ENCODE measurements around the gene SLC12A4.

SLC12A4 gene

DNA sequence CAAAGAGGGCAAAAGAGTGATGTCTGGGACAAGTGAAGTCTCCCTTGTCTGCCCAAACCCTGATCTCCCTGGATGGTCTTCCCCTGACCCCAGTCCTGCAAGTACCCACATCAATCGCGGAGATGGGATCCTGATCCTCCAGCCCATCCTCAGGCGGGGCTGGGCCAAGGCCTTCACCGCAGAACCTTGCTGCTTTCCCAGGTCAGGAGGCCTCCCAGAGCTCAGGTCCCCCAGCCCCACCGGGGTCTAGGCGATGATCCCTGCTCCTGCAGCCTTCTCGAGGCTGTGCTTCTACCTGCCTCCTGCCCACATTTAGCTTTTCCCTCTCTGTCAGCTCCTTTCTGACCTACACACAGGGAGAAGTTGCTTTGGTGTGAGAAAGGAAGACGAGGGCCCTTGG lies 6.3 kb downstream of the SLC12A4 start:
- DNase-seq (ENCODE audit: low read depth, low spot score), result no peak
- Histone ChIP-seq H3K36me3 (ENCODE audit: control insufficient read depth, insufficient read depth, low read length) (peaks cover 36% of the 10 kb centered on the region), H3K4me1 (ENCODE audit: control insufficient read depth, insufficient read depth, low read length) (peaks cover 12% of the 10 kb centered on the region), H3K4me3 (ENCODE audit: low read length) (no peak overlapping the region), H3K27me3 (ENCODE audit: control insufficient read depth, insufficient read depth, low read length) (no peaks in the 10 kb centered on the region), H3K9me3 (ENCODE audit: control insufficient read depth, insufficient read depth, low read length) (no peaks in the 10 kb centered on the region), H3K27ac (ENCODE audit: low read length) (no peak overlapping the region)
- no CpG with 5 or more reads among the region's 8 CpGs for WGBS (ENCODE audit: insufficient coverage, insufficient read length)

DNA sequence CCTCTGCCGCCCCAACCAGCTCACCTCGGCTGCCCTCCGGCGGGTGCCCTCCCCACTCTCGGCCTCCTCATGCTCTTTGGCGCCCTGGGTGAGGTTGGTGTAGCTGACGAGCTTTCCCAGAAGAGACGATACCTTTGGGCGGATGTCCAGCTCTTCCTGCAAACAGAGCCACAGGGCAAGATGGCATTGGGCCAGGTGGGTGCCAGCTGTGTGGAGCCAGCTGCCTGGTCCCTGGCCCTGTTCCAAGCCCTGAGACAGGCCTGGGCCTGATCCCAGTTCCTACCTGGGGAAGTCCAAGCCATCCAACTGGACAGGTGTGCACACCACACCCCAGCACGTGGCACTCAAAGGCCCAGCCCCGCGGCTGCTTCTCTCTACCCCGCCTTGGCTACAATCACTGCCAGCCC lies 6.9 kb downstream of the SLC12A4 start:
- Histone ChIP-seq H3K9me3 (ENCODE audit: control insufficient read depth, insufficient read depth, low read length) (no peaks in the 10 kb centered on the region), H3K36me3 (ENCODE audit: control insufficient read depth, insufficient read depth, low read length) (peaks cover 36% of the 10 kb centered on the region), H3K27ac (ENCODE audit: low read length) (no peak overlapping the region), H3K27me3 (ENCODE audit: control insufficient read depth, insufficient read depth, low read length) (no peaks in the 10 kb centered on the region), H3K4me1 (ENCODE audit: control insufficient read depth, insufficient read depth, low read length) (peaks cover 8% of the 10 kb centered on the region), H3K4me3 (ENCODE audit: low read length) (no peak overlapping the region)
- DNase-seq (ENCODE audit: low read depth, low spot score), result no peak
- no CpG with 5 or more reads among the region's 13 CpGs for WGBS (ENCODE audit: insufficient coverage, insufficient read length)

DNA sequence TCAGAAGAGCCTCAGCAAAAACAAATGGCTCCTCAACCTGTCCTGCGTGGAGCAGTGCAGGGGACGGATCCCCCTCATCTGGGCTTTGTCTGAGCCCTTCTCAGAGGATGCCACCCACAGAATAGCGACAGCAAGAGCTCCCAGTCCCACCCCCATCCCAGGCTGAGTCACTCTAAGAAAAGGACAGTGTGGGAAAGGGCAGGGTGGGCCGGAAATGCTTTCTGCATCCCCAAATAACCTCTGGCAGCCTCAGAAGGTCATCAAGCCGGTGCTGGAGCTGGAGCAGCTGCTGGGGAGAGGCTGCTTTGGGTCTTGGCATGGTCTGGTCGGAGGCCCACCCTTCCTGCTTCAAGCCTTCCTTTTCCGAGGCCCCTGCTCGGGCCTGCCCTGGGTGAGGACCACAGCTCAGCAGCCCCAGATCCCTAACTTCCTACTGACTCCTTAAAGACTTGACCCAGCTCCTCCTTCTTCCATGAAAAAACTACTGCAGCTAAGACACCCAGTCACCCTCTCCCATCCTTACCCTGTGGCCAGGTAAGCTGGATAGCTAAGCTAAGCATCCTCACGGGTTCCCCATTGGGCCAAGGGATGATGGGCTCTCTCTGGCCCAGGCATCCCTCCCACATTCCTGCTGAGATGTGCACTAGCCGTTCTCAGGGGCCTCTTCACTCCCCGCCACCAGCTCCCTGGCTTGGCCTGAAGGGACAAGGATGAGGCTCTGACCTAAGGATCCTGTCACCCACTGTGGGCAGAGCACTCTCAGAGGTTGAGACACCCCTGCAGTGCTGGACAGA lies 8.7 kb downstream of the SLC12A4 start:
- H3K4me1 ChIP-seq (ENCODE audit: control insufficient read depth, insufficient read depth, low read length), result peaks cover 2% of the 10 kb centered on the region; the same call in 1 of the 2 replicates
- H3K4me3 ChIP-seq (ENCODE audit: low read length), result no peak overlapping the region
- peaks cover 38% of the 10 kb centered on the region for H3K36me3 ChIP-seq (ENCODE audit: control insufficient read depth, insufficient read depth, low read length)
- H3K27ac ChIP-seq (ENCODE audit: low read length), result no peak overlapping the region
- no CpG with 5 or more reads among the region's 11 CpGs for WGBS (ENCODE audit: insufficient coverage, insufficient read length)
- no peaks in the 10 kb centered on the region for H3K9me3 ChIP-seq (ENCODE audit: control insufficient read depth, insufficient read depth, low read length)
- no peaks in the 10 kb centered on the region for H3K27me3 ChIP-seq (ENCODE audit: control insufficient read depth, insufficient read depth, low read length)
- DNase-seq (ENCODE audit: low read depth, low spot score), result no peak

DNA sequence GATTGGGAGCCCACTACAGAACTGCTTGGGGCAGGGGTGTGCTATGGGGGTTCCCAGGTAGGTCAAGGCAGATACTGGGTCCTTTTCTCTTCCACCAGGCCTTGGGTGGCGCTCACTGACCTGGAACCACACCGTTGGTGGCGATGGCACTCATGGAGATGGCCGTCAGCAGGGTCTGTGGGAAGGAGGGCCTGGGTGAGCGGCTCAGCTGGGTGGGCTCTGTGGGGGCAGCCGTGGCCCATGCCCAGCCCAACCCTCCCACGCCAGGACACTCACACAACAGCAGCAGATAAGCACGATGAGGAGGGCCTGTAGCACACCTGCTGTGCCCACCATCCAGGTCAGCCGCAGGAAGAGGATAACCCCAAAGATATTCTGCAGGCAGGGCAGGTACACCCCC lies 10.8 kb downstream of the SLC12A4 start:
- Histone ChIP-seq H3K36me3 (ENCODE audit: control insufficient read depth, insufficient read depth, low read length) (peaks cover 47% of the 10 kb centered on the region), H3K4me1 (ENCODE audit: control insufficient read depth, insufficient read depth, low read length) (no peaks in the 10 kb centered on the region), H3K4me3 (ENCODE audit: low read length) (no peak overlapping the region), H3K27ac (ENCODE audit: low read length) (no peak overlapping the region), H3K27me3 (ENCODE audit: control insufficient read depth, insufficient read depth, low read length) (no peaks in the 10 kb centered on the region), H3K9me3 (ENCODE audit: control insufficient read depth, insufficient read depth, low read length) (no peaks in the 10 kb centered on the region)
- no peak for DNase-seq (ENCODE audit: low read depth, low spot score)
- WGBS (ENCODE audit: insufficient coverage, insufficient read length), result no CpG with 5 or more reads among the region's 9 CpGs

DNA sequence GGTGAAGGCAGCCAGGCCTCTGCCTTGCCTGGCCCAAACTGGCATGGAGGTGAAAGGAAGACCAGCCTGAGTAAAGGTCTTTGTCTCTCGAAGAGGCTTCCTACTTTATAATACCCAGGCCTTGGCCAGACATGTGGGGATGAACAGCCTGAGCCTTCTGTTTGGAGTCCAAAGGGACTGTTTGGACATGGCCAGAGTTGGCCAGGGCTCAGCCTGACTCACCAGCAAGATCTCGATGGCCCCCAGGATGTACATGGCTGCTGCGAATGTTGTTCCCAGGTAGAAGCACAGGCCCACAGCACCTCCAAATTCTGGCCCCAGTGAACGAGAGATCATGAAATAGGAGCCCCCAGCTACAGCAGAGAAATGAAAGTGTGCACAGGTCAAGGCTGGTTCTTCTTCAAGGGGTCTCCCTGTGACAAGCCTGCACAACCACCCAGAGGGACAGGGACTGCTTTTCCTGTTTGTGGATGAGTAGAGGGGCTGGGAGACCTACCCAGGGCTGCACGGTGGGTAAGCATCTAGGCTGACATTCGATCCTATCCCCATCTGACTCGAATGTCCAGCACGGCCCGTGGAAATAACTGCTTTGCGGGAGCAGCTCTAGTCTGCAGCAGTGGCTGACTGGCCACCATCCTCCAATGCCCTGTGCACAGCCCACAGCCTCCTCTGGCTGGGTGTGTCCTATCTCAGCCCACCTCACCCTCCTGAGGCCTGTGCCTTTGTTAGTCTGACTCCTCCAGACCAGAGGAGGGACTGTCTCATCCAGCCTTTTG lies 13.8 kb downstream of the SLC12A4 start:
- DNase-seq (ENCODE audit: low read depth, low spot score), result no peak
- no CpG with 5 or more reads among the region's 10 CpGs for WGBS (ENCODE audit: insufficient coverage, insufficient read length)
- H3K9me3 ChIP-seq (ENCODE audit: control insufficient read depth, insufficient read depth, low read length), result no peaks in the 10 kb centered on the region
- no peak overlapping the region for H3K4me3 ChIP-seq (ENCODE audit: low read length)
- H3K27ac ChIP-seq (ENCODE audit: low read length), result no peak overlapping the region
- no peaks in the 10 kb centered on the region for H3K27me3 ChIP-seq (ENCODE audit: control insufficient read depth, insufficient read depth, low read length)
- H3K4me1 ChIP-seq (ENCODE audit: control insufficient read depth, insufficient read depth, low read length), result no peaks in the 10 kb centered on the region
- H3K36me3 ChIP-seq (ENCODE audit: control insufficient read depth, insufficient read depth, low read length), result peaks cover 48% of the 10 kb centered on the region

DNA sequence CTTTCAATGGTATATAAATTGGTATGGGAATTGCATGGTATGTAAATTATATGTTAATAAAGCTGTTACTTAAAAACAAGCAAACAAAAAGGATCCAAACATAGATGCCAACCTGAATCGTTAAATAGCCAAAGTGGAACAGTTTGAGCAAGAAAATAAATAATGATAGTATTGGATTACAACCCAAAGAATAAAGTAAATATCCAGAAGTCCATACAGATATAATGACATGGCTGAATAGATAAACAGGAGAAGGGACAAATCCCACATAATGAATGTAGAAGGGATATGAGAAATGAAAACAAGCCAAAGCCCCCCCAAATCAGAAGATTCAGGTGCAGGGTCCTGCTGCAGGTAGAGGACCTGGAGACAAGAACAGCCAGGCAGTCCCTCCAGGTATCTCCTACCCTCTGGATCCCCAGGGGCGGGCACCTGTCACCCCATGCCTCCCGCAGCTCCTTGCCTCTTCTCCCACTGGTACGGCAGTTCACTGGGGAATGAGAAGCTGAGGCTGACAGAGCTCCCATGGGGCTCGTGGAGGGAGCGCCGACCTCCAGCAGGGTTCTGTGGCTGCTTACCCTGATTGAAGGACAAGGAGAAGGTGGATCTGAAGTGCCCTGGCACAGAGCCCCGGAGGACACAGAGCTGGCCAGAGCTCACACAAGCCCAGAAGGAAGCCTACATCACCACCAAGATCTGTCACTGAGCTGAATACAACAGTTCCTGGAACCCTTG lies 14.6 kb downstream of the SLC12A4 start:
- Histone ChIP-seq H3K36me3 (ENCODE audit: control insufficient read depth, insufficient read depth, low read length) (peaks cover 48% of the 10 kb centered on the region), H3K27ac (ENCODE audit: low read length) (no peak overlapping the region), H3K4me1 (ENCODE audit: control insufficient read depth, insufficient read depth, low read length) (no peaks in the 10 kb centered on the region), H3K4me3 (ENCODE audit: low read length) (no peak overlapping the region), H3K9me3 (ENCODE audit: control insufficient read depth, insufficient read depth, low read length) (no peaks in the 10 kb centered on the region), H3K27me3 (ENCODE audit: control insufficient read depth, insufficient read depth, low read length) (no peaks in the 10 kb centered on the region)
- no peak for DNase-seq (ENCODE audit: low read depth, low spot score)
- no CpG with 5 or more reads among the region's 8 CpGs for WGBS (ENCODE audit: insufficient coverage, insufficient read length)

DNA sequence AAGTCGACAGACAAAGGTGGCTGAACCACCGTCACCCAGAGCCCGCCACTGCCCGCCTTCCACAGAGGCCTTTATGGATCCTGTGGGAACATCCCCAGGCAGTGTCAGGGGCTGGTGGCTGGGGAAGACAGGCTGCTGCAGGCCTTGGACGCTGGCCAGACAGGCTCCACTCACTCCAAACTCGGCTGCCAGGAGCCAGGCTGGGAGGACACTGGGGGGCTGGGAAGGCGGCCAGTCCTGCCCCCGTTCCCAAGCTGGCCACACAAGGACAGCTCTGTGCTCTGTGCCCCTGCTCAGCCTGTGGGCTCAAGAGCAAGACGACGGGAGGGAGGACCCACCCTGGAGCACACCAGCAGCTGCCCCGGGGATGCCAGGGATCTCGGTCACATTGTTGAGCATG lies 17.0 kb downstream of the SLC12A4 start:
- no peak for DNase-seq (ENCODE audit: low read depth, low spot score)
- no peak overlapping the region for H3K4me3 ChIP-seq (ENCODE audit: low read length)
- no CpG with 5 or more reads among the region's 12 CpGs for WGBS (ENCODE audit: insufficient coverage, insufficient read length)
- H3K9me3 ChIP-seq (ENCODE audit: control insufficient read depth, insufficient read depth, low read length), result no peaks in the 10 kb centered on the region
- peaks cover 57% of the 10 kb centered on the region for H3K36me3 ChIP-seq (ENCODE audit: control insufficient read depth, insufficient read depth, low read length)
- H3K27ac ChIP-seq (ENCODE audit: low read length), result no peak overlapping the region
- H3K27me3 ChIP-seq (ENCODE audit: control insufficient read depth, insufficient read depth, low read length), result no peaks in the 10 kb centered on the region
- H3K4me1 ChIP-seq (ENCODE audit: control insufficient read depth, insufficient read depth, low read length), result no peaks in the 10 kb centered on the region; the same call in 1 of the 2 replicates

DNA sequence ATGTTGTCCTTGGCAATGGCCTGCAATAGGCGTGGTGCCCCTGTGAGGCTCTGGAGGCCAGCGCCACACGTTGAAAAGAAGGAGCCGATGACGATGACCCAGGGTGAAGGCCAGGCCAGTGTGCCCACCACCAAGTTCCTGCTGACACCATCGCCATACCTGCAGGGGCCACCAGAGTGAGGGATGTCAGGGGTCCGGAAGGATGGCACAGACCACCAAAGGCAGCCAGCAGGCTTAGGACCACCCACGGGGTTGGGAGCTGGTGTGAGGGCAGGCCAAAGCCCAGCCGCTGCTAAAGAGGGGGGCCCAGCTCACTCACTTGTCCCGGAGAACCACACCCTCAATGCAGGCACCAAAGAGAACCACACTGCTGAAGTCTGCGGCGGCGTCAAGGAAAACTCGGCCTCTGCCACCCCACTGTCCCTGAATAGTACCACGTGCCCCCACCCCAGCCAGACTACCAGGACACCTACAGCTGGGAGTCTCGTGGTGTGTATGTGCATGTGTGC lies 18.0 kb downstream of the SLC12A4 start:
- no peak overlapping the region for H3K4me3 ChIP-seq (ENCODE audit: low read length)
- H3K36me3 ChIP-seq (ENCODE audit: control insufficient read depth, insufficient read depth, low read length), result peaks cover 68% of the 10 kb centered on the region
- no CpG with 5 or more reads among the region's 16 CpGs for WGBS (ENCODE audit: insufficient coverage, insufficient read length)
- no peaks in the 10 kb centered on the region for H3K27me3 ChIP-seq (ENCODE audit: control insufficient read depth, insufficient read depth, low read length)
- DNase-seq (ENCODE audit: low read depth, low spot score), result no peak
- no peaks in the 10 kb centered on the region for H3K9me3 ChIP-seq (ENCODE audit: control insufficient read depth, insufficient read depth, low read length)
- no peaks in the 10 kb centered on the region; the same call in 1 of the 2 replicates for H3K4me1 ChIP-seq (ENCODE audit: control insufficient read depth, insufficient read depth, low read length)
- no peak overlapping the region for H3K27ac ChIP-seq (ENCODE audit: low read length)

DNA sequence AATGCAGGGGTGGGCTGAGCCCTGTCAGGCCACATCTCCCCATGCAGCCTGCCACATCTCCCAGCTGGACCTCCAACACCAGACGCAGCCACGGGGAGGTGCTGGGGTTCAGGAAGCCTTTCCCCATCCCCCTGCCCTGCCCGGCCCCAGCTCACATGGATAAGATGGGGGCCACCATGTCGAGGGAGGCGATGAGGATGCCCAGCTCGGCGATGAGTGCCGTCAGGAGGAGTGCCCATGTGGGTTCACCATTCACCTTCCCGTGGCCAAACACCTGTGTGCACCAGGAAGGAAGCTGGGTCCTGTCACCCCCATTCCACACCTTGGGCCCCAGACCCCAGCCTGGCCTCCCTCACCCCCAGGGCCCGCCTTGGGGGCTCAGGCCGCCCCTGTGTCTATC lies 18.8 kb downstream of the SLC12A4 start:
- H3K4me1 ChIP-seq (ENCODE audit: control insufficient read depth, insufficient read depth, low read length), result no peaks in the 10 kb centered on the region; the same call in 1 of the 2 replicates
- H3K36me3 ChIP-seq (ENCODE audit: control insufficient read depth, insufficient read depth, low read length), result peaks cover 72% of the 10 kb centered on the region
- H3K4me3 ChIP-seq (ENCODE audit: low read length), result no peak overlapping the region
- no peak for DNase-seq (ENCODE audit: low read depth, low spot score)
- no peak overlapping the region for H3K27ac ChIP-seq (ENCODE audit: low read length)
- H3K9me3 ChIP-seq (ENCODE audit: control insufficient read depth, insufficient read depth, low read length), result no peaks in the 10 kb centered on the region
- WGBS (ENCODE audit: insufficient coverage, insufficient read length), result no CpG with 5 or more reads among the region's 11 CpGs
- no peaks in the 10 kb centered on the region for H3K27me3 ChIP-seq (ENCODE audit: control insufficient read depth, insufficient read depth, low read length)

DNA sequence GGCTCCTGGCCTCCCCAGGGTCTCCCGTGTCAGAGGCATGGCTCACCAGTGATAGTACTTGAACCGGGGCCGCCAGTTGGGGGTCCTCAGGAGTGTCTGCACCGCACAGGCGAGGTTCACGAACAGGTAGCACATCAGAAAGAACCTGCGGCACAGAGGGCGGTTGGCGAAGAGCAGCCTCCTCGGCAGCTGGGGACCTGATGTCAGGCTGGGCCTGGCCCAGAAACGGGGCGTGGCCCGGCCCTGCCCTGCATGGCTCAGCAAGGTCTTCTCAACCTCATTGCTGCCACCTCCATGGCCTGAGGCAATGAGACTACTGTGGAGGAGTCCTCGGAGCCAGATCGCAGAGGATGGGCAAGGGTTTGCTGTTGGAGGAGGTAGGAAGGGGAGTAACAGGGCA lies 20.4 kb downstream of the SLC12A4 start:
- no CpG with 5 or more reads among the region's 15 CpGs for WGBS (ENCODE audit: insufficient coverage, insufficient read length)
- no peaks in the 10 kb centered on the region for H3K9me3 ChIP-seq (ENCODE audit: control insufficient read depth, insufficient read depth, low read length)
- no peak overlapping the region for H3K4me3 ChIP-seq (ENCODE audit: low read length)
- no peak for DNase-seq (ENCODE audit: low read depth, low spot score)
- H3K4me1 ChIP-seq (ENCODE audit: control insufficient read depth, insufficient read depth, low read length), result no peaks in the 10 kb centered on the region; the same call in 1 of the 2 replicates
- no peaks in the 10 kb centered on the region for H3K27me3 ChIP-seq (ENCODE audit: control insufficient read depth, insufficient read depth, low read length)
- H3K27ac ChIP-seq (ENCODE audit: low read length), result no peak overlapping the region
- H3K36me3 ChIP-seq (ENCODE audit: control insufficient read depth, insufficient read depth, low read length), result peaks cover 67% of the 10 kb centered on the region

Data from iPS DF 6.9 (cell line).